Measurements from ENCODE around the gene MARCKS.

Gene MARCKS

GRCh38 chr6:113846577-113846976 is 10.6 kb upstream of the MARCKS start:
- no peak overlapping the region for H3K4me3 ChIP-seq (ENCODE audit: low read depth, low read length, poor library complexity, severe bottlenecking)
- H3K9me3 ChIP-seq (ENCODE audit: low read length) = no peaks in the 10 kb centered on the region
- H2AFZ ChIP-seq (ENCODE audit: low read length) = no peak overlapping the region
- H3K27me3 ChIP-seq (ENCODE audit: insufficient read depth, low read length) = no peaks in the 10 kb centered on the region
- no peaks in the 10 kb centered on the region for H4K20me1 ChIP-seq (ENCODE audit: insufficient read depth, low read length)
- TF ChIP-seq CTCF (IDR thresholded peaks at IDR 0.05; ENCODE audit: low read length) (no peak), EZH2 (IDR thresholded peaks at IDR 0.05; ENCODE audit: borderline replicate concordance, low read length) (no peak)
- no peaks in the 10 kb centered on the region for H3K36me3 ChIP-seq (ENCODE audit: insufficient read depth, low read length)
- H3K9ac ChIP-seq (ENCODE audit: low read length) = no peak overlapping the region
- no peaks in the 10 kb centered on the region for H3K4me1 ChIP-seq (ENCODE audit: insufficient read depth, low read length, severe bottlenecking)
- no peaks in the 10 kb centered on the region for H3F3A ChIP-seq (ENCODE audit: insufficient read depth, low read length)
- H3K4me2 ChIP-seq (ENCODE audit: low read length) = no peak overlapping the region
- no peaks in the 10 kb centered on the region for H3K79me2 ChIP-seq (ENCODE audit: insufficient read depth, low read length)
- no peak overlapping the region for H3K27ac ChIP-seq (ENCODE audit: low read depth, low read length, poor library complexity, severe bottlenecking)
- H3K9me2 ChIP-seq (ENCODE audit: low read depth, low read length) = no peaks in the 10 kb centered on the region

GRCh38 chr6:113847447-113847846 is 9.7 kb upstream of the MARCKS start:
- H3K27me3 ChIP-seq (ENCODE audit: insufficient read depth, low read length) = no peaks in the 10 kb centered on the region
- H3K4me3 ChIP-seq (ENCODE audit: low read depth, low read length, poor library complexity, severe bottlenecking) = no peak overlapping the region
- H3K9me3 ChIP-seq (ENCODE audit: low read length) = no peaks in the 10 kb centered on the region
- no peaks in the 10 kb centered on the region for H3K9me2 ChIP-seq (ENCODE audit: low read depth, low read length)
- TF ChIP-seq CTCF (IDR thresholded peaks at IDR 0.05; ENCODE audit: low read length) (no peak), EZH2 (IDR thresholded peaks at IDR 0.05; ENCODE audit: borderline replicate concordance, low read length) (no peak)
- H3K4me2 ChIP-seq (ENCODE audit: low read length) = no peak overlapping the region
- H3F3A ChIP-seq (ENCODE audit: insufficient read depth, low read length) = no peaks in the 10 kb centered on the region
- H4K20me1 ChIP-seq (ENCODE audit: insufficient read depth, low read length) = no peaks in the 10 kb centered on the region
- no peak overlapping the region for H2AFZ ChIP-seq (ENCODE audit: low read length)
- no peak overlapping the region for H3K27ac ChIP-seq (ENCODE audit: low read depth, low read length, poor library complexity, severe bottlenecking)
- no peaks in the 10 kb centered on the region for H3K79me2 ChIP-seq (ENCODE audit: insufficient read depth, low read length)
- no peaks in the 10 kb centered on the region for H3K4me1 ChIP-seq (ENCODE audit: insufficient read depth, low read length, severe bottlenecking)
- H3K36me3 ChIP-seq (ENCODE audit: insufficient read depth, low read length) = no peaks in the 10 kb centered on the region
- H3K9ac ChIP-seq (ENCODE audit: low read length) = no peak overlapping the region

GRCh38 chr6:113848280-113848679 is 8.9 kb upstream of the MARCKS start:
- Histone ChIP-seq H3F3A (ENCODE audit: insufficient read depth, low read length) (no peaks in the 10 kb centered on the region), H2AFZ (ENCODE audit: low read length) (no peak overlapping the region), H3K36me3 (ENCODE audit: insufficient read depth, low read length) (no peaks in the 10 kb centered on the region), H3K27me3 (ENCODE audit: insufficient read depth, low read length) (no peaks in the 10 kb centered on the region), H3K9me3 (ENCODE audit: low read length) (no peaks in the 10 kb centered on the region), H4K20me1 (ENCODE audit: insufficient read depth, low read length) (no peaks in the 10 kb centered on the region), H3K4me1 (ENCODE audit: insufficient read depth, low read length, severe bottlenecking) (no peaks in the 10 kb centered on the region), H3K9me2 (ENCODE audit: low read depth, low read length) (no peaks in the 10 kb centered on the region), H3K9ac (ENCODE audit: low read length) (no peak overlapping the region), H3K4me3 (ENCODE audit: low read depth, low read length, poor library complexity, severe bottlenecking) (no peak overlapping the region), H3K4me2 (ENCODE audit: low read length) (no peak overlapping the region), H3K27ac (ENCODE audit: low read depth, low read length, poor library complexity, severe bottlenecking) (no peak overlapping the region), H3K79me2 (ENCODE audit: insufficient read depth, low read length) (no peaks in the 10 kb centered on the region)
- no peak for TF ChIP-seq EZH2 (IDR thresholded peaks at IDR 0.05; ENCODE audit: borderline replicate concordance, low read length)
- no peak for TF ChIP-seq CTCF (IDR thresholded peaks at IDR 0.05; ENCODE audit: low read length)
